Measurements from ENCODE around the gene HES6.

The HES6 gene, protein sequence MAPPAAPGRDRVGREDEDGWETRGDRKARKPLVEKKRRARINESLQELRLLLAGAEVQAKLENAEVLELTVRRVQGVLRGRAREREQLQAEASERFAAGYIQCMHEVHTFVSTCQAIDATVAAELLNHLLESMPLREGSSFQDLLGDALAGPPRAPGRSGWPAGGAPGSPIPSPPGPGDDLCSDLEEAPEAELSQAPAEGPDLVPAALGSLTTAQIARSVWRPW

DNA sequence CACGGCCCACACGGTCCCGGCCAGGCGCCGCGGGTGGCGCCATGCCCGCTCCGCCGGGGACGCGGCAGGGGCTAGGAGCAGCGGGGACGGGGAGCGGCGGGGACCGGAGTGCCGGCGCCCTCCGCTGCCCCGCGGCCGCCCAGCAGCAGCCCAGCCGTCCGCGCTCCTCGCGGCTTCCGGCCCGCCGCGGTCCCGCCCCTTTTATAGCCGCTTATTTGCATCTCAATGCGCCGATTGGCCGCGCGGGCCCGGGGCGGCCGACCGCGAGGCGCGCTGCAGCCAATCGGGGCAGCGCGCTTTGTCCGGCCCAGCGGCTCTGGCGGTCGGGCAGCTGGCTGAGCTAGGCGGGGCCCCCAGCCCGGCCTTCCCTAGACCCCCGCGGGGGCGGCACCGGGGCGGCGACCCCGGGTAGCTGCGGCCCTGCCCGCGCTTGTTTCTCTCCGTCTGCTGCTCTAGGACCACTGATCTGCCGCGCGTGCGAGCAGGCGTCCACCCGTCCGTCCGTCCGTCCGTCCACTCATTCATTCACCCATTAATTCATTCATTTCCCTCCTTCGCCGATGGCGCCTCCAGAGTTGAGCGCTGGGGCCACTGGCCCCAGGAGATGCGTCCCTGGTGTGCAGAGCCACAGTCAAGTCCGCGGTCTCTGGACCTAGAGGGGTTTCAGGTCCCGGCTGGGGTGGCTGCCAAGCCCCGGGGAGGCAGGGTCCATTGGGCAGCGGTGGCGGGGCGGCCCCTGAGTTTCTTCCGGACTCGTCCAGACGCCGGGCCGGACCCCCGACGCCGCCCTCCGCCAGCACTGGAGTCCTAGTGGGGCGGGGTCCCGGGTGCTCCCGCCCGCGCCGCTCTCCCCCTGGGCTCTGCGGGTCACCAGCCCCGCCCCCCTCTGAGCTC lies at the start of gene HES6:
Gene HES6 (minus strand): TSS at position 176 of the 894 bp plus-strand sequence. CDS start 133 bp downstream, at position 43.
- TF ChIP-seq POLR2A (IDR thresholded peaks at IDR 0.05; ENCODE audit: low read length) (peak; percentile 99), GATA1 (IDR thresholded peaks at IDR 0.05; ENCODE audit: low read depth, low read length) (no peak)
- DNase-seq: peak; percentile 93 to 96

- TF ChIP-seq POLR2A (IDR thresholded peaks at IDR 0.05; ENCODE audit: low read length): no peak
- no peak for TF ChIP-seq GATA1 (IDR thresholded peaks at IDR 0.05; ENCODE audit: low read depth, low read length)
- no peak for DNase-seq
These were observed 49.7 kb upstream of the HES6 start for GRCh38 chr2:238289574-238289973.

DNA sequence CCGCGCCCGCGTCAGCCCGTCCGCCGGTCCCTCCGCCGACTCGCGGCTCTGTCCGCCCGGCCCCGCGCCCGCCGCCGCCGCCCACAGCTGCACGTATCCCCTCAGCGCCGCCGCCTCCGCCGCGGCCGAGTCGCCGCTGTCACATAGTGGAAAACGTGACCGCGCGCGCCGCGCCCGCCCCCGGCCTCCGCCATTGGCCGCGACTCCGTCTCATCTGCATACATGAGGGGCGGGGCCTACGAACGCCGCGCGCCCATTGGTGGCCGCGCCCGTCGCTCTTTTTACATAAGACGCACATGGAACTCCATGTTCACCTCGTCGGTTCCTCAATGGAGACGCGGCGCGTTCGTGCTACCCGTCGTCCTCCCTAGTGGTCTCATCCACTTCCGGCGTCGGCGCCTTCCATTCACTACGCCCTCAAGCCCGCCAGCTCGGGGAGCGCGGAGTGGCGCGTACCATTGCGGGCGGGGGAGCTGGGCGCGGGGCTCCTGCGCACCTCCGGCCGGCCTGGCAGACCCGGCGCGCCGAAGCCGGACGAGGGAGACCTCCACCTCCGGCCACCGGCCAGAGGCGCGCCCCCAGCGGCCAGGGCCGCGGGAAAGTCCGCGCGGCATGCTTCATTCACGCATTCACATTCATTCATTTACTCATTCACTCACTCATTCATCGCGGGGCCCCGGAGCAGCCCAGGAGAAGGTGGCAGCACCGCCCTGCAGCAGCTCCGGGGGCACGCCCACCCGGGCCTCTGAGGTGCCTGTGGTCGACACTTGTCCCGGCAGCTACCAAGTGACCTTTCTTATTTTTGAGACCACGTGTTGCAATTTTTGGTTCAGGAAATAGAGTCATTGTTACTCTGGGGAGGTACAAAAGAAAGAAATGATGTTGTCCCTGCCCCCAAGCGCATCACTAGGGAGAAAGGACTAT lies 49.1 kb upstream of the HES6 start:
- TF ChIP-seq GATA1 (IDR thresholded peaks at IDR 0.05; ENCODE audit: low read depth, low read length) (no peak), POLR2A (IDR thresholded peaks at IDR 0.05; ENCODE audit: low read length) (peak; percentile 78)
- DNase-seq: peak; percentile 99

GRCh38 chr2:238287737-238288649 lies 48.2 kb upstream of the HES6 start, which contains the start of gene PER2:
Gene PER2, minus strand, starts transcription at chr2:238288610. Its CDS starts 10,674 bp downstream, at chr2:238277936.
- TF ChIP-seq GATA1 (IDR thresholded peaks at IDR 0.05; ENCODE audit: low read depth, low read length) (no peak), POLR2A (IDR thresholded peaks at IDR 0.05; ENCODE audit: low read length) (no peak)
- DNase-seq: peak; percentile 69 to 70

DNA sequence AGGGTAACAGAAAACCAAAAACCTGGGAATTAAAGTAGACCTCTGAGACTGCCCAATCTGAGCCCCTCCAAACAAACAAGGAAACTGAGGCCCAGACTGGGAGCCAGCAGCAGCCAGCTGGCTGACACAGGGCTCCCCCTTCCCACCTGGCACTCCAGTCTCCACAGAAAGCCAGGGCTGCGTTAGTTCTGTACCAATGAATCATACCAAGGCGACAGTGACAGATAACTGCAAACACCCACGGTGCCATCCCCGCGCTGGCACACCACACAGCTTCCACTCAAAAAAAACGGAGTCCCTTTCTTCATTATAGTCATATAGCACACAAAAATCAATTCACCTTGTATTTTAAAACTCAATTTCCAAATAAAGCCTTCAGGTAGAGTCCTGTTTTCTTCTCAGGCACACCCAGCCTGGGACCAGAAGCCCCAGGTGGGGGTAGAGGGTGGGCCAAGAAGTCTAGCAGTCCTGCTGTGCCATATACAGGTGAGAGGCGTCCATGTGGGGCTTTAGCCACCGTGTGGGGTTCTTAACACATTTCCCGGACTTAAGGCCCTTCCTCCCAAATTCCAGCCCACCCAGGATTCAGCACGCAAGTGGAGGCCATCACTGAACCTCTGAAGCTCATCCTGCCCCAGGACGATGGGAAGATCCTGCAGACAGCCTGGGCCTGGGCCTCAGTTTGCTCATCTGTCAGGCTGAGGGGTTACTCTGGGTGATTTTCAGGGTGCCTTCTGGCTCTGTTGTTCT lies 47.3 kb upstream of the HES6 start:
- TF ChIP-seq POLR2A (IDR thresholded peaks at IDR 0.05; ENCODE audit: low read length) (no peak), GATA1 (IDR thresholded peaks at IDR 0.05; ENCODE audit: low read depth, low read length) (no peak)
- DNase-seq: no peak

DNA sequence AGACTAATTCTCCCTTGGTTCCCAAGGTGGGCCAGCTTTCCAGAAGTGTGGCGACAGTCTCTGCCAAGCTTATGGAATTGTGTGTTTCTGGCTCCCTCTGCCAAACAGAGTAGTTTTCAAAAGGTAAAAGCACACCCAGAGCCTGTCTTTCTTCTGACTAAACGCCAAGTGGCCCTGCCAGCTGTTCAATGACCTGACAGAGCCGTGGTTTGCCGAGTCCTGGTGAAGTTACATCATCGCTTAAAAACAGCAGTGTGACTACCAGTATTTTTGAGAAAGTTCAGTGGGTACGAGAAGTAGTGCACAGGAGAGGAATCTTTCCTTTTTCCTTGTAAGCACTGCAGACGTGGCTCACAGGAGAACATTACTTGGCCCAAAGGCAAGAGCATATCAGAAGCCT lies 46.7 kb upstream of the HES6 start:
- TF ChIP-seq GATA1 (IDR thresholded peaks at IDR 0.05; ENCODE audit: low read depth, low read length) (no peak), POLR2A (IDR thresholded peaks at IDR 0.05; ENCODE audit: low read length) (no peak)
- peak; percentile 11 to 12 for DNase-seq

- no peak for DNase-seq
- TF ChIP-seq POLR2A (IDR thresholded peaks at IDR 0.05; ENCODE audit: low read length) (no peak), GATA1 (IDR thresholded peaks at IDR 0.05; ENCODE audit: low read depth, low read length) (no peak)
These were observed 46.3 kb upstream of the HES6 start for GRCh38 chr2:238286095-238286494.

GRCh38 chr2:238285653-238286082 lies 45.8 kb upstream of the HES6 start:
- TF ChIP-seq POLR2A (IDR thresholded peaks at IDR 0.05; ENCODE audit: low read length): no peak
- no peak for TF ChIP-seq GATA1 (IDR thresholded peaks at IDR 0.05; ENCODE audit: low read depth, low read length)
- DNase-seq: no peak

GRCh38 chr2:238284802-238285515 lies 45.1 kb upstream of the HES6 start:
- TF ChIP-seq POLR2A (IDR thresholded peaks at IDR 0.05; ENCODE audit: low read length) (no peak), GATA1 (IDR thresholded peaks at IDR 0.05; ENCODE audit: low read depth, low read length) (no peak)
- DNase-seq: no peak

DNA sequence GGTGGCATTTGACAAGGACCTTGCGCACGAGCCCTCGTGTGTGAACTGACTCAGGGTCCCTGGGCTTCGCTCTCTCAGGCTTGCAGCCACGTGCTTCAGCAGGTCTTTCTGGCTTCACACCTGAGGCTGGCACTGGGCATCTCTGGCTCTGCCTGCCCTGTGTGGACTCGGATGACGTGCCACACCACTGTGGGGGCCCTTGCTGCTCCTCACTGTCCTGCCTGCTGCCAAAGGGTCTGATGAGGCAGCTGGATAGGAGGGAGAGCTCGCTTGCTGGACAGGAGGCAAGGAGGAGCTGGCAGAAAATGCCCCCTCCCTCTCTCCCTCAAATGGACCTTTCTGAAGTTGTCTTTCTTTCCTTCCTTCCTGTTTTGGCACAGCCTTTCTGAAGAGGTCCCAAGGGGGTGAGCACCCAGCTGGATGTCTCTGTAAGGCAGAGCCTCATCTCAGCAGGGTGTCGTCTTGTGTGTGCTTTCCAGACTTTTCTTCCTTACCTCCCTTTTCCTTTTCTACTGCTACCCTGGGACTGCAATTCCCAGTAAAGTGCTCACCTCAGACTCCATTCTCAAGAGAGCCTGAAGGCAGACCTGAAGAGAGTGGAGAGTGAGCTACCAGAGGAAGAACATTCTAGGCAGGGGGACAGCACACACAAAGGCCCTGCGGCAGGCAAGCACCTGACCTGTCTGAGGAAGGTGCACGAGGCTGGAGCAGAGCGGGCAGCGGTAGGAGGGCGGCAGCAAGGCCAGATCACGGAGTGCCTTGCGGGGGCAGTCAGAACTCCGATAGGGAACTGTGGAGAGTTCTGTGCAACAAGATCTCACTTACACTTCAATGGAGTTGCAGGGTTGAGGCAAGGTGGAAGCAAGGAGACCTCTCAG lies 43.3 kb upstream of the HES6 start:
- no peak for DNase-seq

More for the DNA sequence above, 43.3 kb upstream of the HES6 start:
- TF ChIP-seq POLR2A (IDR thresholded peaks at IDR 0.05; ENCODE audit: low read length) (no peak), GATA1 (IDR thresholded peaks at IDR 0.05; ENCODE audit: low read depth, low read length) (no peak)
